DMS 273 (cell line): ENCODE results near the gene CACNA1H.

Experiments used
- DNase-seq: peaks from one replicate; lab custom pipeline; 2025; ENCODE audit not compliant: unreplicated experiment; lab: John Stamatoyannopoulos, UW

Gene CACNA1H

GRCh38 chr16:1140582-1141162 is 12.2 kb upstream of the CACNA1H start:
- DNase-seq: no peak

GRCh38 chr16:1141191-1141590 is 11.7 kb upstream of the CACNA1H start:
- DNase-seq: no peak

- no peak for DNase-seq
These were observed 11.2 kb upstream of the CACNA1H start for GRCh38 chr16:1141716-1142115.

- DNase-seq: no peak
These were observed 10.0 kb upstream of the CACNA1H start for GRCh38 chr16:1142911-1143310.

GRCh38 chr16:1143761-1144450 is 9.0 kb upstream of the CACNA1H start:
- no peak for DNase-seq

- DNase-seq: no peak
These were observed 8.2 kb upstream of the CACNA1H start for GRCh38 chr16:1144476-1145382.

GRCh38 chr16:1145383-1146100 is 7.4 kb upstream of the CACNA1H start:
- no peak for DNase-seq

- peak; percentile 42 for DNase-seq
These were observed 6.5 kb upstream of the CACNA1H start for GRCh38 chr16:1146409-1146808.

- DNase-seq: no peak
These were observed 5.9 kb upstream of the CACNA1H start for GRCh38 chr16:1147027-1147426.

GRCh38 chr16:1149101-1149636 is 3.7 kb upstream of the CACNA1H start:
- DNase-seq: no peak

- peak; percentile 86 for DNase-seq
These were observed 2.4 kb upstream of the CACNA1H start for GRCh38 chr16:1150511-1150982.

- no peak for DNase-seq
These were observed 1.3 kb upstream of the CACNA1H start for GRCh38 chr16:1151424-1152122.

GRCh38 chr16:1152123-1152638 is 725 bp upstream of the CACNA1H start:
- no peak for DNase-seq

GRCh38 chr16:1153480-1154160 is 714 bp downstream of the CACNA1H start:
- DNase-seq: peak; percentile 50

- no peak for DNase-seq
These were observed 1.5 kb downstream of the CACNA1H start for GRCh38 chr16:1154291-1154886.

GRCh38 chr16:1154887-1155331 is 2.0 kb downstream of the CACNA1H start:
- no peak for DNase-seq

- DNase-seq: no peak
These were observed 2.6 kb downstream of the CACNA1H start for GRCh38 chr16:1155353-1156054.
